Esophagus muscularis mucosa (tissue), 4 donors: ENCODE data around the gene PAM16.

ENCODE experiments used
- CTCF ChIP-seq, 3 experiments: fragments of 200-600 bp in 2 of 3; fragments of 450-650 bp in 1 of 3; sonication (generic) in 2 of 3; IDR thresholded peaks; one replicate each; pipeline ENCODE4 v1.5.1; 2017 to 2019; ENCODE audit warnings: antibody characterized with exemption in 3 of 3, mild to moderate bottlenecking in 2 of 3, moderate library complexity in 1 of 3
- EP300 ChIP-seq: sonication (generic); formaldehyde crosslinking; IDR thresholded peaks from one replicate; pipeline ENCODE4 v1.6.1; 2017; ENCODE audit warnings: antibody characterized with exemption
- POLR2A ChIP-seq: fragments of 450-650 bp; IDR thresholded peaks from one replicate; pipeline ENCODE4 v1.6.1; 2017; ENCODE audit warnings: antibody characterized with exemption, moderate library complexity, mild to moderate bottlenecking, low read depth
- POLR2AphosphoS5 ChIP-seq, 2 donors: sonication (generic); formaldehyde crosslinking; IDR thresholded peaks; one replicate each; pipeline ENCODE4 v1.6.1; 2017; ENCODE audit warnings: antibody characterized with exemption in 2 of 2

- TF ChIP-seq CTCF (IDR thresholded peaks at IDR 0.05) (no peak), POLR2AphosphoS5 (IDR thresholded peaks at IDR 0.05) (no peak), EP300 (no peak), POLR2A (no peak)
Measured at GRCh38 chr16:4338125-4338582, 13.0 kb downstream of the PAM16 start.
